ENCODE measurements around the gene TERC.

- no peak for TF ChIP-seq CTCF (IDR thresholded peaks at IDR 0.05)
- TF ChIP-seq POLR2A (IDR thresholded peaks at IDR 0.05), result no peak
Observed at GRCh38 chr3:169760479-169760878, 4.4 kb downstream of the TERC start.
